Epithelial cell of esophagus (primary cell): ENCODE measurements around the gene FABP1.

ENCODE experiments used
- DNase-seq: peaks from one replicate; pipeline ENCODE4 v3.0.0; 2010; ENCODE audit warnings: low read depth
- H3K4me3 ChIP-seq: 2 replicates; pipeline ENCODE4 v1.5.1; 2011; ENCODE audit warnings: mild to moderate bottlenecking, low read length, control low read depth
- TF ChIP-seq, protein P1 (sequence below): IDR thresholded peaks from 2 replicates; pipeline ENCODE4 v1.5.1; 2011; ENCODE audit warnings: low read depth, mild to moderate bottlenecking, low read length, control low read depth, inconsistent platforms; ENCODE audit not compliant: insufficient read depth; ENCODE audit errors: missing control alignments

The FABP1 gene

DNA sequence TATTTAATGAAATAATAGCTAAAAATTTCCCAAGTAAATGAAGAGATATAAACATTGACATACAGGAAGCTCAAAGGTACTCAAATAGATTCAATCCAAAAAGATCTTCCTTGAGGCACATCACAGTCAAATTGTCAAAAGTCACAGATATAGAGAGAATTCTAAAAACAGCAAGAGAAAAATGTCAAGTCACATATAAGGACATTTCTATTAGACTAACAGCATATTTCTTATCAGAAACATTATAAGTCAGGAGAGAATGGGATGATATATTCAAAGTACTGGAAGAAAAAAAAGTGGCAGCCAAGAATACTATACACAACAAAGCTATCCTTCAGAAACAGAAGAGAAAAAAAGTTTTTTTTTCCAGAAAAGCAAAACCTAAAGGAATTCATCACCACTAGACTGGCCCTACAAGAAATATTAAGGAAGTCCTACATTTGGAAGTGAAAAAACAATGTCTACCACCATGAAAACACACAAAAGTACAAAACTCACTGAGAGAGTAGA, 21.1 kb upstream of the FABP1 start:
- no peak for DNase-seq
- TF ChIP-seq, protein P1, sequence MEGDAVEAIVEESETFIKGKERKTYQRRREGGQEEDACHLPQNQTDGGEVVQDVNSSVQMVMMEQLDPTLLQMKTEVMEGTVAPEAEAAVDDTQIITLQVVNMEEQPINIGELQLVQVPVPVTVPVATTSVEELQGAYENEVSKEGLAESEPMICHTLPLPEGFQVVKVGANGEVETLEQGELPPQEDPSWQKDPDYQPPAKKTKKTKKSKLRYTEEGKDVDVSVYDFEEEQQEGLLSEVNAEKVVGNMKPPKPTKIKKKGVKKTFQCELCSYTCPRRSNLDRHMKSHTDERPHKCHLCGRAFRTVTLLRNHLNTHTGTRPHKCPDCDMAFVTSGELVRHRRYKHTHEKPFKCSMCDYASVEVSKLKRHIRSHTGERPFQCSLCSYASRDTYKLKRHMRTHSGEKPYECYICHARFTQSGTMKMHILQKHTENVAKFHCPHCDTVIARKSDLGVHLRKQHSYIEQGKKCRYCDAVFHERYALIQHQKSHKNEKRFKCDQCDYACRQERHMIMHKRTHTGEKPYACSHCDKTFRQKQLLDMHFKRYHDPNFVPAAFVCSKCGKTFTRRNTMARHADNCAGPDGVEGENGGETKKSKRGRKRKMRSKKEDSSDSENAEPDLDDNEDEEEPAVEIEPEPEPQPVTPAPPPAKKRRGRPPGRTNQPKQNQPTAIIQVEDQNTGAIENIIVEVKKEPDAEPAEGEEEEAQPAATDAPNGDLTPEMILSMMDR = no peak
- no peak overlapping the region for H3K4me3 ChIP-seq

GRCh38 chr2:88147145-88147544, 19.3 kb upstream of the FABP1 start:
- H3K4me3 ChIP-seq = no peak overlapping the region
- TF ChIP-seq, protein P1 = no peak

DNA sequence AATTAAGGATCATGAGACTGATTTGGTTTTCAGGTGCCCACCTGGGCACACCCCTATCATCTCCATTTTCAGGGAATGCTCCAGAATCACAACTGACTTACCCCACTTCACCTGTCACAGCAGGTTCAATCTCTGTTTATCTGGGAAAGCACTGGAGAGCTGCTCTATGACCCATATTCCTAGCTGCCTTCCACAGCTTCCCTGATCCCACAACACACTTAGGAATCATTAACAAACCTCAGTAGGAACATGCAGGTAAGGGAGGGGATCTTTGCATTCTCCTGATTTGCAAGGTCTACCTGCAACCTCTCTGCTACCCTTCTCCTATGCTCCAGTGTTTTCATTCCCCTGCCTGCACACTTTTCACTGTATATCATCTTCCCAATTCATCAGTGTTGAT, 18.7 kb upstream of the FABP1 start:
- TF ChIP-seq, protein P1 = no peak
- no peak overlapping the region for H3K4me3 ChIP-seq
- DNase-seq = no peak

More at GRCh38 chr2:88147145-88147544, 19.3 kb upstream of the FABP1 start:
- no peak for DNase-seq

DNA sequence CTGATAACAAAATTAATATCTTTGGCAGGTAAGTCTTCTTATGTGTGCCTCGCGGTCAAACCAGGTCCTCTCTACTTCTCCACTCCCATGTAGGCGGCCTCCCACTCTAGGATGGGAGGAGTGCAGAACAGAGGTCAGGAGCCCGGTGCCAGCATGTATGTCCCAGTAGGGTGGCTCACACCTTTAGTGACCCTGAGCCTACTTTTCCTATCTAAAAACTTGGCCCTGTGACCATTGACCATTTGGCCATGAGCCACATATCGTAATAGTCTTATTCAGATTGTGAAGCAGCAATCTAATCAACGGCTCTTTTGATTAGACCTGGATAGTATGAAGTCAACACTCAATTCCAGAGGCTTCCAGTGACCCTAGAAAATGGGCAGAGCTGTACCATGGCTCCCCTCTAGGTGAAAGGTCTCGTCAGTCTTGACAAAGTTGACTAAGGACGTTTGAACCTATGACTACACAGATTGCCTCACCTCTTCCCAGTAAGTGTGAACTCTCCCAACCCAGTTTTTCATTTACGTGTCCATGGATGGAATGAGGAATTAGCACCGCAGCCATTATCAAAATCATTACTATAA, 17.1 kb upstream of the FABP1 start:
- TF ChIP-seq, protein P1 = no peak
- DNase-seq = no peak
- H3K4me3 ChIP-seq = no peak overlapping the region

DNA sequence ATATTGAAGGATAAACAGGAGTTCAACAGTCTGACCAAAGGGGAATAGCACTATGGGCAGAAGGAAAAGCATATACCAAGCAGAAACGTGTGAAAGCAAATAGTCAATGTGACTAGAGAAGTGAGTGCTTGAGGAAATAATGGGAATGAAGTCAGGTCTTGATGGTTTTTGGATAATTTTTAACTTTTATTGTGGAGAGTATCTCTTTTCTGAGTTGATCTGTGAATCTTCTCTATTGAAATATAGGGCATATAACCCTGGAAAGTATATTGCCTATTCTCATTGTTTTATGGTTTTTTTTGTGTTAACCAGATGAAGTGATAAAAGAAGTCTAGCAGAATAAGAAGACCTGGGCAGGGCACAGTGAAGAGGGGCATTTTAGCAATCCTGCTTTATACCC, 16.4 kb upstream of the FABP1 start:
- no peak overlapping the region for H3K4me3 ChIP-seq
- no peak for DNase-seq
- TF ChIP-seq, protein P1 = no peak

- no peak overlapping the region for H3K4me3 ChIP-seq
- DNase-seq = no peak
- TF ChIP-seq, protein P1 = no peak
Observed at GRCh38 chr2:88141952-88142351, 14.1 kb upstream of the FABP1 start.

- TF ChIP-seq, protein P1 = no peak
- no peak for DNase-seq
- no peak overlapping the region for H3K4me3 ChIP-seq
Observed at GRCh38 chr2:88139804-88140203, 11.9 kb upstream of the FABP1 start.
